Activated CD8-positive, alpha-beta memory T cell treated with anti-CD3 and anti-CD28 coated beads for 24 hours (primary cell): ENCODE data around the gene PALS2.

Experiments
- DNase-seq: peaks from one replicate; pipeline ENCODE4 v3.0.0-alpha.2; 2020

The PALS2 gene

GRCh38 chr7:24595671-24596418 is 22.6 kb downstream of the PALS2 start:
- DNase-seq: no peak

DNA sequence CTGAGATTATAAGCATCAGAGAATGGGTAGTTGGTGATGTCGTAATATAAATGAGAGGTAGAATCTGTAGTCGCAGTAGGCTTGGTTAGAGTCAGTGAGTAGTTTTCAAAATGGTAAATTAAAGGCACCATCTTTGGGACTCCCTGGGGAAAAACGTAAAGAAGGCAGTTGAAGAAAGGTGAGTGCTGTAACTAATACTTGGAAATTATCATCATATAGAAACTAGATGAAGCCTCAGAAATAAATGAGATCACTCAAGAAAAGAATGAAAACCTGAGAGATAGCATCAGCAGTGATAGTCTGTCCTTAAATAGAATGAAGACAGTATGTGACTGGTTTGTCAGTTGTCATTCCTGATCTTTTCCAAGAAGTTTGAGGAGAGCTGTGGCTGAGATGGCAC is 23.8 kb downstream of the PALS2 start:
- DNase-seq: no peak

GRCh38 chr7:24601600-24601999 is 28.3 kb downstream of the PALS2 start:
- no peak for DNase-seq

DNA sequence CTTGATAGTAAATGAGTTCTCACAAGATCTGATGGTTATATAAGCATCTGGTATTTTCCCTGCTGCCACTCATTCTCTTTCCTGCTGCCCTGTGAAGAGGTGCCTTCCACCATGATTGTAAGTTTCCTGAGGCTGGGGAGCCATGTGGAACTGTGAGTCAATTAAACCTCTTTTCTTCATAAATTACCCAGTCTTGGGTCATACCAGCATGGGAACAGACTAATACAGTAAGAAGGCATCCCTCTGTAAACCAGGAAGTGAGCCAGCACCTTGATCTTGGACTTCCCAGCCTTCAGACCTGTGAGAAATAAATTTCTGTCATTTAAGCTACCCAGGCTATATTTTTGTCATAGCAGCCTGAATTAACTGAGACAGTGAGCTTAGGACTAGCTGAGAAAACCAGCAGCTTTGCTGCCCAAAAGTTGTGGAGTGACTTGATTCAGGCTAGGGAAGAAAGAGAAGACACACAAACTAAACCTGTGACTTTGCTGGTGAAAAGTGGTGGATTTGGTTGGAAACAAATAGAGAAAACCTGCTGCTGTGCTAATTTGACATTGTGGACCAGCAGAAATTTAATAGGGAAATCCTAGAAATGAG is 29.7 kb downstream of the PALS2 start:
- DNase-seq: no peak

DNA sequence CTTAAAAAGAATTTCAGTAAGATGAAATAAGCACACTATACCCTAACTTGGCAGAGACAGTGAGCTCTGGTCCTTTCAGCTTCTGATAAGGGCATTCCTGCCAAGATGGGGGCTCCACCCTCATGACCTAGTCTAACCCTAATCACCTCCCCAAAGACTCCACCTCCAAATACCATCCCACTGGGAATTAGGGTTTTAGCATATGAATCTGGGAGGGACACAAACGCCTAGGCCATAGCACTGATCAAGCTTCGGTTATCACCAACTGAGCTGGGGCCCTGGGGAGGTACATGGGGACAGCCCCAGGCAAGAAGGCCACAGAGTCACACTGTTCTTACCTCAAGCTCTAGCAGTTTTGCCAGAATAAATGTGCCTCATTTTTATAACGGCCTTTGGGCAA is 31.4 kb downstream of the PALS2 start:
- DNase-seq: no peak

- DNase-seq: no peak
These were observed 35.3 kb downstream of the PALS2 start for GRCh38 chr7:24608504-24608903.

GRCh38 chr7:24609059-24609458 is 35.8 kb downstream of the PALS2 start:
- no peak for DNase-seq

- DNase-seq: no peak
These were observed 36.3 kb downstream of the PALS2 start for GRCh38 chr7:24609570-24609969.

GRCh38 chr7:24611130-24611529 is 37.9 kb downstream of the PALS2 start:
- DNase-seq: no peak

DNA sequence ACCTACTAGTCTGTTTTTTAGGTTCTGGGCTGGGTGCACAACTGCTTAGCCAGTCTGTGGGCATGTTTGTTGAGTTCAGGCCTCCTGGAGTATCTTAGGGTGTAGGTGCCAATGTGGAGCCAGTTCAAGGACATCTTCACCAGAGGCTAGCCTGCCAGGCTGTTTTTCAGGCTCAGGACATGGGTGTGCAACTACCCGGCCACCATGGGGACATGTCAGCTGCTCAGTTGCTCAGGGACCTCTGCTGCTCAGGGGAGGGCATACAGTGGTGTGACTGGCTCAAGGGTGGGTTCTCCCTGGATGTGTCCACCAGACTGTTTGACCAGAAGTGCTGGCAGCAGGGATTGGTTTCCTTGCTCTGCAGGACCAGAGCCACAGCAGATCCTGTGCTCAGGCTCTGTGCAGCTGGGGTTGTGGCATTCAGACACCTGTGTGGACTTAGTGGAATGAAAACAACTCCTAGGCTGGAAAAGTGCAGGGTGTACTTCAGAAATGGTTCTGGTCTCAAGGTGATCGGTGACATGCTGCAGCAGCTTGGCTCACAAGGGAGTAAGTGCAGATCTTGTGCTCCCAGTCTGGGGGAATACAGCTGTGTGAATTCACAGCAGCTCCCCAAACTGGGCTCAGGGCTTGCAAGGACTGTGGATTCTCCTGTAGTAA is 44.8 kb downstream of the PALS2 start:
- no peak for DNase-seq

DNA sequence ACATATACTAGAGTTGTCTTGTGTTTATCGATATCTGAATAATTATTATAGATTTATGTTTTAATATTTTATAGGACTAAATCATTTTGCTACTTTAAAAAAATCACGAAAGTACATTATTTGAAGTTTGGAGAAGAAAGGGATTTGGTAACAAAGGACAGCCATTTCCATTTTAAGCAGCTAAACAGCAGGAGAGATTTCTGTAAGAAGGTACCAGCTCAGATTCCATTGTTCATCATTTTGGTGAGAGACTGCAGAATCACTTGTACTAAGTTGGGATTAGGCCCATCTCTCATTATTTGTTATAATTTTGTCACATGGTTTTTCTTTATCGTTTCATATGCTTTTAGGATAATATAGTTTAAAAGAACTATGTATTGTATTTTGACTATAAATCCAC is 46.7 kb downstream of the PALS2 start:
- no peak for DNase-seq

DNA sequence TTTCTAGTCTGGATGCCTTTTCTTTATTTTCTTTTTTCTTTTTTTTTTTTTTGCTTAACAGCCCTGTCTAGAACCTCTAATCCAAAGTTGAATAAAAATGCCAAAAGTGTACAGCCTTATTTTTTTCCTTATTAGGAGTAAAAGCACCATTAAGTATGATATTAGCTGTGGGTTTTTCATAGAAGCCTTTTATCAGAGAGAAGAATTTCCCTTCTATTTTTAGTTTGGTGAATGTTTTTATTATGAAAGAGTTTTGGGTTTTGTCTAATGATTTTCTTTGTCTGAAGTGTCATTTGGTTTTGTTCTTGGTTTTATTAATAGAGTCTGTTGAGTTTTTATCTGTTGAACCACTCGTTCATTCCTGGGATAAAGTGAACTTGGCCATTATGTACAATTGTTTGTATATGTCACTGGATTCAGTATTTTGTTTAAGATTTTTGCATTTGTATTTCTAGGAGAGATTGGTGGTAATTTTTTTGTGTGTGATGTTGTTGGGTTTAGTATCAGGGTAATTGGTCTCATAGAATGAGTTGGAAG is 49.5 kb downstream of the PALS2 start:
- no peak for DNase-seq
